HL-60 (cell line): Measurements from ENCODE around the gene GPR153.

Source experiments
- GABPA ChIP-seq: IDR thresholded peaks from 2 replicates; pipeline ENCODE4 v1.6.1; 2012; ENCODE audit warnings: low read depth
- SPI1 ChIP-seq: IDR thresholded peaks from 2 replicates; pipeline ENCODE4 v1.6.1; 2012; ENCODE audit warnings: low read depth, mild to moderate bottlenecking, borderline replicate concordance
- TF ChIP-seq, protein P1 (sequence below): IDR thresholded peaks from one replicate; pipeline ENCODE4 v1.5.1; 2011; ENCODE audit warnings: low read length, control low read depth, inconsistent platforms; ENCODE audit not compliant: insufficient read depth

DNA sequence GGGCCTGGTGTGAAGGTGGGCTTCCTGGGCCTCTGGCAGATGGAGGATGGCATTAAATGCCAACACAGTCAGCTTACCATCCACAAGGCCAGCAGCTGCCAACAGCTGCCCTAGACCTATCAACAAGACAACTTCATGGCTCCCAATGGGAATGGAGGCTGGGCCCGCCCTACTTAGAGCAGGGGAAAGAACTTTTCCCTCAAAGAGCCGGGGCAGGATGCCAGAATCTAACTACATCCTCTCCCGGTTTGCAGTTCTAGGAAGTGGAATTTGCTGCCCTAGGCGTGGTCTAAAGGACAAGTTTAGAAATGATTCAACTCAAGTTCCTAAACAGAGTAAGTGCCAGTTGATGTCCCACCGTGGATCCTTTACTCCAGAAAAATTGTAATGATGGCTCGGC is 38.3 kb downstream of the GPR153 start:
- TF ChIP-seq, protein P1, sequence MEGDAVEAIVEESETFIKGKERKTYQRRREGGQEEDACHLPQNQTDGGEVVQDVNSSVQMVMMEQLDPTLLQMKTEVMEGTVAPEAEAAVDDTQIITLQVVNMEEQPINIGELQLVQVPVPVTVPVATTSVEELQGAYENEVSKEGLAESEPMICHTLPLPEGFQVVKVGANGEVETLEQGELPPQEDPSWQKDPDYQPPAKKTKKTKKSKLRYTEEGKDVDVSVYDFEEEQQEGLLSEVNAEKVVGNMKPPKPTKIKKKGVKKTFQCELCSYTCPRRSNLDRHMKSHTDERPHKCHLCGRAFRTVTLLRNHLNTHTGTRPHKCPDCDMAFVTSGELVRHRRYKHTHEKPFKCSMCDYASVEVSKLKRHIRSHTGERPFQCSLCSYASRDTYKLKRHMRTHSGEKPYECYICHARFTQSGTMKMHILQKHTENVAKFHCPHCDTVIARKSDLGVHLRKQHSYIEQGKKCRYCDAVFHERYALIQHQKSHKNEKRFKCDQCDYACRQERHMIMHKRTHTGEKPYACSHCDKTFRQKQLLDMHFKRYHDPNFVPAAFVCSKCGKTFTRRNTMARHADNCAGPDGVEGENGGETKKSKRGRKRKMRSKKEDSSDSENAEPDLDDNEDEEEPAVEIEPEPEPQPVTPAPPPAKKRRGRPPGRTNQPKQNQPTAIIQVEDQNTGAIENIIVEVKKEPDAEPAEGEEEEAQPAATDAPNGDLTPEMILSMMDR = no peak
- TF ChIP-seq GABPA = no peak
- no peak for TF ChIP-seq SPI1
